Peyer's patch (tissue), 4 donors: Measurements from ENCODE around the gene SERINC1.

Source experiments
- POLR2A ChIP-seq, 2 donors: fragments of 450-650 bp; IDR thresholded peaks; one replicate each; pipeline ENCODE4 v1.5.1; 2017; ENCODE audit warnings: antibody characterized with exemption in 2 of 2, mild to moderate bottlenecking in 2 of 2, moderate library complexity in 2 of 2
- TF ChIP-seq, protein P1 (sequence below), 6 experiments: fragments of 450-650 bp in 4 of 6; fragments of 200-600 bp in 2 of 6; sonication (generic) in 1 of 6; IDR thresholded peaks; one replicate each; pipeline ENCODE4 v1.5.1; 2017 to 2019; ENCODE audit warnings: antibody characterized with exemption in 6 of 6, mild to moderate bottlenecking in 3 of 6, moderate library complexity in 1 of 6

DNA sequence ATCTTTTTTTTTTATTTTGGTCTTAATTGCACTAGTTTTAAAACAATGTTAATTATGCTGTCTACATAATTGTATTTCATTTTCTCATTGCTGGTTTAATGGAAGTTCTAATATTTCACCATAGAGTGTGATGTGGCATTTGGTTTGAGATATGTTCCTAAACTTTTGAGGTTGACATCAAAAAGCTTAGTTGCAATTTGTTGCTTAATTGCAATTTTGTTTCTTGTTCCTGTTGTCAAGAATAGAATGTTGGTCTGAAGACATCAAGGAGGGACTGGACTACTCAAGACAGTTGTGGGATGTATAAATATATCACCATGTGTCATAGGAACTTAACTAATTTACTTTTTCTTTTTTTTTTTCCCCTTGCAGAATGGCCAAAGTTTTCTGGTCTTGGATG is 59.6 kb downstream of the SERINC1 start:
- TF ChIP-seq, protein P1, sequence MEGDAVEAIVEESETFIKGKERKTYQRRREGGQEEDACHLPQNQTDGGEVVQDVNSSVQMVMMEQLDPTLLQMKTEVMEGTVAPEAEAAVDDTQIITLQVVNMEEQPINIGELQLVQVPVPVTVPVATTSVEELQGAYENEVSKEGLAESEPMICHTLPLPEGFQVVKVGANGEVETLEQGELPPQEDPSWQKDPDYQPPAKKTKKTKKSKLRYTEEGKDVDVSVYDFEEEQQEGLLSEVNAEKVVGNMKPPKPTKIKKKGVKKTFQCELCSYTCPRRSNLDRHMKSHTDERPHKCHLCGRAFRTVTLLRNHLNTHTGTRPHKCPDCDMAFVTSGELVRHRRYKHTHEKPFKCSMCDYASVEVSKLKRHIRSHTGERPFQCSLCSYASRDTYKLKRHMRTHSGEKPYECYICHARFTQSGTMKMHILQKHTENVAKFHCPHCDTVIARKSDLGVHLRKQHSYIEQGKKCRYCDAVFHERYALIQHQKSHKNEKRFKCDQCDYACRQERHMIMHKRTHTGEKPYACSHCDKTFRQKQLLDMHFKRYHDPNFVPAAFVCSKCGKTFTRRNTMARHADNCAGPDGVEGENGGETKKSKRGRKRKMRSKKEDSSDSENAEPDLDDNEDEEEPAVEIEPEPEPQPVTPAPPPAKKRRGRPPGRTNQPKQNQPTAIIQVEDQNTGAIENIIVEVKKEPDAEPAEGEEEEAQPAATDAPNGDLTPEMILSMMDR (IDR thresholded peaks at IDR 0.05) = no peak
- TF ChIP-seq POLR2A (IDR thresholded peaks at IDR 0.05) = no peak
